H7 (cell line): ENCODE data around the gene RPS17. TPM values are rescaled to one million over a fixed set of nuclear protein-coding genes. Genes with fewer than 3 reads are reported as not detected.

Source experiments
- DNase-seq: peaks from one replicate; pipeline ENCODE4 v3.0.0; 2012
- H3K27me3 ChIP-seq: 2 replicates; pipeline ENCODE4 v1.6.0; 2011; ENCODE audit warnings: mild to moderate bottlenecking, low read length; ENCODE audit not compliant: control insufficient read depth, insufficient read depth
- H3K36me3 ChIP-seq: replicated peaks from 2 replicates; pipeline ENCODE4 v1.5.1; 2011; ENCODE audit warnings: low read length; ENCODE audit not compliant: control insufficient read depth, insufficient read depth
- H3K4me3 ChIP-seq: 2 replicates; pipeline ENCODE4 v1.5.1; 2011; ENCODE audit warnings: low read depth, mild to moderate bottlenecking, control low read depth, low read length, moderate library complexity; ENCODE audit not compliant: insufficient read depth
- total RNA-seq: library from RNA; depleted of rRNA; stranded (reverse); fragments of >200 nt; shearing (Covaris generic); gene quantifications from 2 replicates; pipeline ENCODE4 v1.2.3, GENCODE V29; 2014; rRNA removed

Gene RPS17
- total RNA-seq = 2,542 and 3,503 TPM in 2 replicates

DNA sequence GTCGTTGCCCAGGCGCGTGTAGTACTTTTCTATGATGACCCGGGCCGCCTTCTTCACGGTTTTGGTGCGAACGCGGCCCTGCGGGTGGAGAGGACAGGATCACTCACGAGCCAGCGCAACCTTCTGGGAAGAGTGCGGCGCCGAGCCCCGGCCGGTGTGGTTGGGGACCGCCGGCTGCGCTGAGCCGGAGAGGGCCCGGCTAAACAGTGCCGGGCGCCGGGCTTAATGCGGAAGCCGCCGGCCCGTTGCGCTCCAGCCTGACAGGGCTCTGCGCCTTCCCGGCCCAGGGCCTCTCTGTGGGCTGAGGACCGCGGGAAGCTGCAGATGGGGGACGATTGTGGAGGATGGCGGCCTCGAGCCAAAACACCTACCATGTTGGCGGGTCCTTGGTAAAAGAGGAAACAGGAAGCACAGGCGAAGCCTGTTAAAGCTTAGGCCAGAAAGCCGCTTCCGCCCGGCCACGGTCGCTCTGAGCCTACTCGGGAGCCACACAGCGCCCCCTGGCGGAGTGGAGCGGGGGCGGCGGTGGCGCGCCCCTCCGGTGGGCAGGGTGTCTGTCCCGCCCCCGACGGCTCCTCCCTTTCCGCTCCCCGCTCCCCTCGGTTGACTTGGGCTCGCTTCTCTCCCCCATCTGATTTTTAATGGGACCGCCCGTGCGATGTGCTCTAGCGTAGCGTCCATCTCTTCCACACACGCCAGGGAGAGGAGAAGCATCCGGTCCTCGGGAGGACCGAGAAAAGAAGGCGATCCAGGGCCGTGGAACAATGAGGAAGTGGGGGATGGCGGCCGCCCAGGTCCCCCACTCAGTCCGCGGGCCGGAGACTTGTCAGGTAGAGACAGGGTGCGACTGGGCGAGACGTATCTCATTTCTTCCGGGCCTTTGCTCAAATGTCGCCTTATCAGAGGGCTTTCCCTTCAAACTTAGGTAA lies at the start of gene RPS17:
Gene RPS17 (minus strand): TSS at position 403 of the 929 bp plus-strand sequence. CDS start 29 bp downstream, at position 374.
- H3K36me3 ChIP-seq = peaks cover 33% of the 10 kb centered on the region
- no peaks in the 10 kb centered on the region for H3K27me3 ChIP-seq
- peak within 1 kb of the TSS; percentile 100 for H3K4me3 ChIP-seq
- DNase-seq = peak; percentile 100

- no peak overlapping the region for H3K4me3 ChIP-seq
- no peaks in the 10 kb centered on the region for H3K36me3 ChIP-seq
- no peaks in the 10 kb centered on the region for H3K27me3 ChIP-seq
- DNase-seq = no peak
Measured at GRCh38 chr15:82587805-82588204, 47.5 kb upstream of the RPS17 start.

DNA sequence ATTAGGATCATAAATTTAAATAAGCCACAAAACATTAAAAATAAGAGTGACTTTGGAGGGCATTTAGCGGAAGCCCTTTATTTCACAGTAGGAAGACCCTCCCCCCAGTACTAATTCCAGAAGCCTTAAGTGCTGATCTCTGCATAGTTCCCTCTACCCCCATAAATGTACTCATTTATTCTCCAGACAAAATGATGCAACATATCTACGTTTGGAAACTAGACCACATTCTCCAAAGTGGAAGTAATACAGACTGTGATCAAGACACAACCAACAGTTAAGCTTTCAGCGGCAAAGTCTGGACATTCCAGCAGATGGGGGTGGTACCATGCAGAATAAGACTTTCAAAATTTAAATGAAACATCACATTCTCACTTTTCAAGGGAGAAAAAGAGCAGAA lies 44.8 kb upstream of the RPS17 start:
- peak; percentile 33 for DNase-seq
- H3K27me3 ChIP-seq = no peaks in the 10 kb centered on the region

DNA sequence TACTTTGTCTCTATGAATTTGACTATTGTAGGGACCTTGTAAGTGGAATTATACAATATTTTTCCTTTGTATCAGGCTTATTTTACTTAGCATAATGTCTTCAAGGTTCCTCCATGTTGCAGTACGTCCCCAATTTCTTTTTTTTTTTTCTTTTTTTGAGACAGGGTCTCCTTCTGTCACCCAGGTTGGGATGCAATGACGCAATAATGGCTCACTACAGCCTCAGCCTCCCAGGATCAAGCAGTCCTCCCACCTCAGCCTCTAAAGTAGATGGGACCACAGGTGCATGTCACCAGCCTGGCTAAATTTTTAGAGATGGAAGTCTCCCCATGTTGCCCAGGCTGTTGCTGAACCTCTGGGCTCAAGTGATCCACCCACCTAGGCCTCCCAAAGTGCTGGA lies 40.5 kb upstream of the RPS17 start:
- H3K36me3 ChIP-seq = no peaks in the 10 kb centered on the region
- no peaks in the 10 kb centered on the region for H3K27me3 ChIP-seq
- H3K4me3 ChIP-seq = no peak overlapping the region
- no peak for DNase-seq

More for the DNA sequence above, 44.8 kb upstream of the RPS17 start:
- Histone ChIP-seq H3K36me3 (no peaks in the 10 kb centered on the region), H3K4me3 (no peak overlapping the region)

- DNase-seq = no peak
- Histone ChIP-seq H3K4me3 (no peak overlapping the region), H3K36me3 (no peaks in the 10 kb centered on the region), H3K27me3 (no peaks in the 10 kb centered on the region; the same call in 1 of the 2 replicates)
Measured at GRCh38 chr15:82575335-82575734, 35.1 kb upstream of the RPS17 start.

GRCh38 chr15:82572986-82573385 lies 32.7 kb upstream of the RPS17 start:
- Histone ChIP-seq H3K36me3 (no peaks in the 10 kb centered on the region), H3K27me3 (no peaks in the 10 kb centered on the region; the same call in 1 of the 2 replicates), H3K4me3 (no peak overlapping the region)
- no peak for DNase-seq

- DNase-seq = peak; percentile 26
- H3K4me3 ChIP-seq = no peak overlapping the region
- H3K36me3 ChIP-seq = no peaks in the 10 kb centered on the region
- no peaks in the 10 kb centered on the region; the same call in 1 of the 2 replicates for H3K27me3 ChIP-seq
Measured at GRCh38 chr15:82572311-82572710, 32.1 kb upstream of the RPS17 start.

GRCh38 chr15:82571722-82572222 lies 31.5 kb upstream of the RPS17 start:
- Histone ChIP-seq H3K27me3 (no peaks in the 10 kb centered on the region; the same call in 1 of the 2 replicates), H3K36me3 (no peaks in the 10 kb centered on the region), H3K4me3 (peak overlapping the region; percentile 27)
- peak; percentile 78 for DNase-seq

DNA sequence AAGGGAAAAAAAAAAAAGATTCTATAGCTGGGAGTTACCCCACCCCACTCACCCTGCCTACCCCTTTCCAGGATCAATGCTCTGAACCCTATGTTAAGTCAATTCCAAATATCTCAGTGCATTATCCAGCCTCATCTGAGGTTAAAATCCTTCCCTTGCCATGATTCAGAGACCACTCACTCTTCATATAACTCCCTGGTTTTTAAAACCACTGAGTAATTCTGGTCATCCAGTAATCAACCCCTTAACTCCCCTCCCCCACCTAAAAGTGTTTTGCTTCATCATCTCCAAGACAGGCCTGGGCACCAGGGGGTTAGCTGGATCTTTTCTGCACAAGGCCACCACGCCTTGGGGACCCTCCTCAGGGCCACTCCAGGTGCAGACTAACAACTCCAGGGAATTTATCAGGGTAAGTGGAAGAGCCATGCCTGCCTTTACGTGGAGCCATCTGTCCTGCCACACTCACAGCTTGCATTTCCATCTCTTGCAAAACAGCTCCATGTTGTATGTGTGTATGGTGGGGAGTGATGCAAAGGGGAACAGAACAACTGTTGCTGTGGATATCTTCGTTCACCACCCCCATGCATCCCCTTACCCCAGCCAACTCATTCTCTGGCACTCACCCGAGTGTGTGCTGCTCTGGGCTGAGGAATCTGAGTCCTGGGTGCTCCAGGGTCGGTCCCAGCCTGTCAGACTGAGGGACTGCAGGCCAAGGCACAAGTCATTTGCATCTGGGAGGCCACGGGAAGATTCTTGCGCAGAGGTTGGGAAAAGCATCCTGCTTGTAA lies 30.7 kb upstream of the RPS17 start:
- Histone ChIP-seq H3K27me3 (no peaks in the 10 kb centered on the region; the same call in 1 of the 2 replicates), H3K36me3 (no peaks in the 10 kb centered on the region), H3K4me3 (no peak overlapping the region)
- DNase-seq = peak; percentile 35

GRCh38 chr15:82569834-82570233 lies 29.6 kb upstream of the RPS17 start:
- Histone ChIP-seq H3K36me3 (no peaks in the 10 kb centered on the region), H3K27me3 (no peaks in the 10 kb centered on the region; the same call in 1 of the 2 replicates), H3K4me3 (no peak overlapping the region)
- DNase-seq = no peak

GRCh38 chr15:82568986-82569385 lies 28.7 kb upstream of the RPS17 start:
- no peak for DNase-seq
- H3K4me3 ChIP-seq = no peak overlapping the region
- H3K27me3 ChIP-seq = no peaks in the 10 kb centered on the region; the same call in 1 of the 2 replicates
- no peaks in the 10 kb centered on the region for H3K36me3 ChIP-seq

GRCh38 chr15:82567661-82568060 lies 27.4 kb upstream of the RPS17 start:
- H3K4me3 ChIP-seq = no peak overlapping the region
- no peaks in the 10 kb centered on the region; the same call in 1 of the 2 replicates for H3K27me3 ChIP-seq
- no peaks in the 10 kb centered on the region for H3K36me3 ChIP-seq
- no peak for DNase-seq

DNA sequence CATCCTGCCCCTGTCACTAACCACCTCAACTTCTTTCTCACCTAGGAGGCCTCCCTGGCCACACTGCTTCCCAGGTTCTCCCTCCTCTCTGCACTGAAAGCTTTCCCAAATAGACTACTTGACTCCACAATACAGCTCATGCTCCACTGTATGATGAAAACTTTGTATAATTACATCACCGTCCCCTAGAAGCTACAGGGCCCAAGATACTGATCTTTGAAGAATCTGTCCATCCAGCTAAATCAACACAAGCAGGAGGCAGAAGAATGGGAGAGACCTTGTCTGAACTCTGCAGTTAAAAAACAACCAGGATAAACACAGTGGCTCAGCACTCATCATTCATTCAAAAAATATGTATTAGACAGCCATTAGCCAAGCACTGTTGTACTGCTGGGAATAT lies 26.4 kb upstream of the RPS17 start:
- Histone ChIP-seq H3K4me3 (no peak overlapping the region), H3K27me3 (no peaks in the 10 kb centered on the region; the same call in 1 of the 2 replicates), H3K36me3 (no peaks in the 10 kb centered on the region)
- no peak for DNase-seq

- H3K4me3 ChIP-seq = no peak overlapping the region
- H3K27me3 ChIP-seq = no peaks in the 10 kb centered on the region; the same call in 1 of the 2 replicates
- DNase-seq = no peak
- H3K36me3 ChIP-seq = no peaks in the 10 kb centered on the region
Measured at GRCh38 chr15:82558502-82558901, 18.2 kb upstream of the RPS17 start.
